Activated effector memory CD4-positive, alpha-beta T cell treated with Interleukin-2 at 50 U/mL for 16 hours (primary cell): ENCODE data around the gene BOD1.
A peak's percentile ranks its signal among the peaks of the same experiment; 100 is the strongest.

Experiments used
- DNase-seq: peaks from one replicate; pipeline ENCODE4 v3.0.0-alpha.2; 2020

The BOD1 gene

DNA sequence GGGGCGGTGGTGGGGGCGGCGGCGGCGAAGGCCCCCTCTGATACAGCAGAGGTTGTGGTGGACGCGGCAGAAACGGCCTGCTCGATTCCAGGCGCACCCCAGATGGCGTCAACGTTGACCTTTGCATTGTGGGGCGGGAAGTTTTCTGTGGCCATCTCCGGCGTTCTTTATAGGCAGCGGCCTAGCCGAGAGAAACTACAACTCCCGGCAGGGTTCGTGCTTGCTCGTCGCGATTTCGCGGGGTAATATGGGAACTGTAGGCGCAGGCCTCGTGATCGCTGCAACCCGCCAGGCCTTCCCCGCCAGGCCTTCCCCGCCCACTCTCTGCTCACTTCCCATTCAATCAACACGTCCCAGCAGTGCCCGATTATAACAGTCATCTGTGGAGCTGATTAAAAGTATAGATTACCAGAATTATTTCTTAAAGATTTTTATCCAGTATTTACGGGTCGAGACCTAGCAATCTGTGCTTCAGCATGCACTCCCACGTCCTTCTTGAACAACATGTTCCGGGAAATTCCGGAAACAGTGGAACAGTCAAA, at the start of gene BOD1:
Gene BOD1, minus strand, starts transcription at position 74 of the 542 bp plus-strand sequence. CDS start 214 bp downstream, outside the sequence.
- peak; percentile 93 for DNase-seq

DNA sequence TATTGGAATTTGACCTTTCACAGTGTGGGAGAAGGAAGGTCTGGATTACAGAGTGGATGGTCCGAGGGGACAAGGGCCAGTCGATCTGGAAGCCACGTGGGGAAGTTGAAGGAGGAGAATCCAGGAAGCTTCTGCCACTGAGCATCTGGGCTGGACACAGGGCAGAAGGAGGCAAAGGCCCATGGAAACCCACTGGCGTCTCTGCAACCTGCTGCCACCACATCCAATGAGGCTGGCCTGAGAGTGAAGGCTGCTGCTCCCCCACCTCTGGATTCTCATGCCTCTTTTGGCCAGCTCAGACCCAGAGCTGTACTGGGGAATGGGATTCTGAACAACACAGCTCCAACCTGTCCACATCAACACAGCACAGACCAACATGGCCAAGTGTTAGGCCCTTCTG, 48.9 kb upstream of the BOD1 start:
- DNase-seq, result no peak

- DNase-seq, result no peak
These were observed 47.7 kb upstream of the BOD1 start for GRCh38 chr5:173664154-173664526.

GRCh38 chr5:173663352-173664153, 47.1 kb upstream of the BOD1 start:
- no peak for DNase-seq

DNA sequence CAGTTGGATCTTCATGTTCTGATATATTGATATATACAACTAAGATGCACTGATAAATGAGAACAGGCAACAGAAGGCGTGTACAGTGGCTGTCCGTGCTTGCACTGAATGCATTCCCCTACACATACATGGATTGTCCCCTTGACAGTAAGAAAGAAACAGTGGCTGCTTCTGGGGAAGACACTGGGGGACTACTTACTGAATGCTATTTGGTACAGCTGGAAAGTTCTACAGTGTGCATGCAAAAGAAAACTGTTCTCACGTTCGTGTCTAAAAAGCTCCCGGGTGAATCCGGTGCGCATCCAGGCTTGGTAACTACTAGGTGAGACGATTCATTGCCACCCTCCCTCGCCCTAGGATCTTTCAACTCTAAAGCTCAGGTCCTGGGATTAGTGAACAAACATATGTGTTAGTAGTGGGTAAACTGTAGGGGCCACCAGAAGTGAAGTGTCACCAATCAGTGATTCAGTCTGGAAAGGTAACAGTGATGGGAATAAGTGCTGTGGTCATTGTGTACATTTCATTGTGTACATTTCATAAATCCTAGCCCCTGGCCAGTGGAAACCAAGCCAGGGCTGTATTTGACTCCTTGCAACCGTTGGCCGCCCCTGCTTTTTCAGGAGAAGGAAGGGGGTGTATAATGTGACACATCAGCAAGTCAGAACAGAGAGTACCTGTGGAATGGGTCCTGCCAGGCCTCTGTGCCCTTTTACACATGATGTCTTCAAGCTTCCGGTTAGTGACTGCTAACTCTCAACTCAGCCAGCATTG, 46.3 kb upstream of the BOD1 start:
- no peak for DNase-seq

- no peak for DNase-seq
These were observed 44.2 kb upstream of the BOD1 start for GRCh38 chr5:173660481-173661280.

DNA sequence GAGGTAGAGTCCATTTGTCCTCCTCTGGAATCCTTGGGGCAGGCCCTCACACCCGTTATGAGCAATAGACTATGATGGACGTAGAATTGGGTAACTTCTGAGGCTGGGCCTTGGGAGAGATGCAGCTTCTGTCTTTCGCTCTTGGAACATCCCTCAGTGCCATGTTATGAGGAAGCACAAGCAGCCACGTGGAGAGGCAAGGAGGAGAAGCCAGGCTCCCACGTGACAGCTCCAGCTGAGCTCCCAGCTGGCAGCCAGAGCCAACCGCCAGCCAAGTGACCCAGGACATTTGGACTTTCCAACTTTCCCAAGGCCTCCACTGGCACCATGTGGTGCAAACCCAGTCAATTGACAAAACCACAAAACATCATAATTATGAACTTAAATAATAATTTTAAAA, 43.0 kb upstream of the BOD1 start:
- no peak for DNase-seq

- DNase-seq, result no peak
These were observed 41.4 kb upstream of the BOD1 start for GRCh38 chr5:173657741-173658356.

DNA sequence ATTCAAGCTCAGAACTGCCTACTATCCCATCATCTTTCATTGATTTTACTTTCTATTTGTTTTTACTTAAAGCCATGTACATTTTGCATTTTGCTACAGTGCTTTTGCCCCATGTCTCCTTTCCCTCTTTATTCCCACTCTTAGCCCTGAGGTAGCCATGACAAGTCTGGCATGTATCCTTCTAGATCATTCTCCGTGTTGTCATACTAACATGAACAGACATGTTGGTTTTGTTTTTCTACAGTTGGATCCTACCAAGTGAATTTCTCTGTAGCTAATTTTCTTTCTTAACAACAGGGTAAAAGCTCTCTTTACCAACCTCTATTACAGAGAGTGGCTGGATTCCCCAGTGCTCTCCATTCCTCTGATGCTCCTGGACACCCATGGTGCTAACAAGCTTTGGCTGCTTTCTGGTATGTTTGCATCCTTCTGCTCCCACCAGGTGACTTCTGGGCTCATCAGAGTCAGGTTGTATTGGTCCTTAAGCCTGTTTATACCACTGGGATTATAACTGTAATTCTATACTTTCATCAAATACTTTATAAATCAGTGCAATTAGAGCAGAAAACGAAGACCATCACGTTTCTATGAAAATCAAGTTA, 38.8 kb upstream of the BOD1 start:
- DNase-seq, result no peak

DNA sequence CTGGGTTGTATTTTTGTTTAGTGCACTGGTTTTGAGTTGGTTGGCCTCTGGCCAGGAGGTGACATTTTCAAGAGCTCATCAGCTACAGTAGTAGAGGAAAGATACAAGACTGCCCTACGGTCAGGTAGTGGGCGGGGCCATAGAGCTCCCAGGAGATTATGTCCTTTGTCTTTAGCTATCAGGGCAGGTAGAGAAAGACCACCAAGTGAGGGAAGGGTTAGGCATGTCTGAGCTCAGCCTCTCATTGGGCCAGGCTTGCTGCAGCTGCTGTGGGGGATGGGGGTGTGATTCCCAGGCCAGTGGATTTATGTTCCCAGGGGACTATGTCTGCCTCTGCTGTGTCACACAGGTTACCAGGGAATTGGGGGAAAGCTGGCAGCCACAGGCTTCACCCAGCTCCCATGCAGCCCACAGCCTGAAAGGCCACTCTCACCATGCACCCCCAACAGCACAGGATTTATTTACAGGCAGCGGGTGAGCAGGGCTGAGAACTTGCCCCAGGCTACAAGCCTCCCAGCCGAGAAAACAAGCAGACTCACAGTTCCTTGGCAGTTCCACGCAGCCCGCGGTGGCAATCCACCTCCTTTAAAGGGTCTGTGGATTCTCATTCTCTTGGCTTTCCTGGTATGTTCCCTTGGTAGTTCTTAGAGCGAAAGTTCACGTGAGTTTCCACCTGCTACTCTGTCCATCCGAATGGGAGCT, 37.5 kb upstream of the BOD1 start:
- no peak for DNase-seq

GRCh38 chr5:173648308-173648866, 31.9 kb upstream of the BOD1 start:
- DNase-seq, result no peak

- no peak for DNase-seq
These were observed 30.2 kb upstream of the BOD1 start for GRCh38 chr5:173646692-173647091.

- DNase-seq, result no peak
These were observed 29.6 kb upstream of the BOD1 start for GRCh38 chr5:173645890-173646574.

DNA sequence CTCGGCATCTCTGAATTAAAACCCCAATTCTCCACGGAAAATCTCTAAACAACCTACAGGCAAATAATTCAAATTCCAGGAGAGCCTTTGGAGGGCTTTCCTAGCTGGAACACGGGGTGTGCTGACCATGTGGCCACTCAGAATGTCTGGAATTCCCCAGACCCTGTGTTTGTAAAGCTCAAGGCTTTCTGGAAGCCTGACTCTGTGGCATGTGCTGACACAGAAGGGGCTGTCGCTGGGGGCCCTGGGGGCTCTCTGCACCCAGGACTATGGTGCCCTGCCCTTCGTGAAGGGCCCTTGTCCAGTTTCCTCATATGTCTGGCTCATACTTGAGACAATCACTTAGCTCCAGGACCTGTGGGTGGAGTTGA, 29.0 kb upstream of the BOD1 start:
- DNase-seq, result no peak

- no peak for DNase-seq
These were observed 28.4 kb upstream of the BOD1 start for GRCh38 chr5:173644673-173645436.

DNA sequence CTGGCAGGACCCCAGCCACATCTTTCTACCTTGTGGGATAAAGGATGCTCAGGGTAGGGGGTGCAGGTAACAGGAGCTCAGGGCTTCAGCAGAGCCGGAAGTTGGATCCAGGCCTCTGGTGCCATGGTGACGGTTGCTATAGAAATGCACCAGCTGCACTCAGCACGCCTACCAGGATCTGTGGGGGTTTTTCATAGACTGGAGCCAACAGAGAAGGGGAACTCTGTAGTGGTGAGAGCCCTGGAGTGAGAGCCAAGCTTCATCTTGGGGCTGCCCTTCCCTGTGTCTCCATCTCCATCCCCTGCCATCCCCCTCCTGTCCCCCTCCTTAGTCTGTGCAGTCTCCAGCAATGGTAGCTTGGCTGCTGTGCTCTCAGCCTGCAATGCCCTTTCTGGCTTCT, 27.5 kb upstream of the BOD1 start:
- DNase-seq, result no peak

DNA sequence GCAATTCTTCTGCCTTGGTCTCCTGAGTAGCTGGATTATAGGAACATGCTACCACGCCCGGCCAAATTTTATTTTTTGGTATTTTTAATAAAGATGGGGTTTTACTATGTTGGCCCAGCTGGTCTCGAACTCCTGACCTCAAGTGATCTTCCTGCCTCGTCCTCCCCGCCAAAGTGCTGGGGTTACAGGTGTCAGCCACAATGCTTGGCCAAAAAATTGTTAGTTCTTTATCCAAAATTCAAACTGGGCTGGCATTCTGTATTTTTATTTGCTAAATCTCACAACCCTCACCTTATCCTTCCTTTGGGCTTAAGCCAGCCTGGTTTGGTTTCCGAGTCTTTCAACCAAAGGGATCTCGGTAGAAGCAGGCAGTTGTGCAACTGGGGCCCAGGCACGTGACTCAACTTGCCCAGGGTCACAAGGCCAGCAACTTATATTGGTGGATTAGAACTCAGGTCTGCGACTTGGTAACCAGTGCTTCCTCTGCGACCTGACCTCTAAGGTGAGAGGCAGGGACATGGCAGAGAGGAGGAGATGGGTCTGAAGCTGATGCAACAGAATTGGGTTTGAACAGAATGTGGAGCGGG, 26.5 kb upstream of the BOD1 start:
- DNase-seq, result no peak

DNA sequence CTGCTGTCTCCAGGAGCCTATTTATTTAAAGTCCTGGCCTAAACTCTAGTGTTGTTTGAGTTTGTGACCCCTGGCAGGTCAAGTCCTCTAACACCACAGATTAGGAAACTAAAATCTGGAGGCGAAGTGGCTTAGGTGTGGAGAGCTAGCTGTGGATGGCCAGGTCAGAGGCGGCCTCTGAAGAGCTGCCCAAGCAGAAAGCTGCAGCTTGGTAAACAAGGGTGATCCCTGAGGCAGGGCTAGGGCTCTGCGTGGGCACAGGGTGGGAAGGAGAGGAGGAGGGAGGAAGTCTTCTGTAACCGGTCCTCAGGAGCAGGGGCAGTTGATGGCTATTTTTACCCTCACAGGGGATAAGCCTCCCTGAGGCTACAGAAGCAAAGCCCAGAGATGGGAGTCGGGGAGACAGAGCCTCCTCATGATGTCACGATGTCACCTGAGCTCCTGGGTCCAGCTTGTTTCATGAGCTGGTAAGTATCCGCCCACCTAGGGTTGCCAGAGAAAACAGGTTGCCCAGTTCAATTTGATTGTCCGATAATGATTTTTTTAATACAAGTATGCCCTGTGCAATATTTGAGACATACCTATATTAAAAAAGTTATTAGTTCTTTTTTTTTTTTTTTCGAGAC, 25.9 kb upstream of the BOD1 start:
- no peak for DNase-seq
